ENCODE data around the gene LRP2BP. TPM values are rescaled to one million over a fixed set of nuclear protein-coding genes. Genes with fewer than 3 reads are reported as not detected.

The LRP2BP gene
- total RNA-seq, 1 donor from 2014 or later = 0.64 TPM

DNA sequence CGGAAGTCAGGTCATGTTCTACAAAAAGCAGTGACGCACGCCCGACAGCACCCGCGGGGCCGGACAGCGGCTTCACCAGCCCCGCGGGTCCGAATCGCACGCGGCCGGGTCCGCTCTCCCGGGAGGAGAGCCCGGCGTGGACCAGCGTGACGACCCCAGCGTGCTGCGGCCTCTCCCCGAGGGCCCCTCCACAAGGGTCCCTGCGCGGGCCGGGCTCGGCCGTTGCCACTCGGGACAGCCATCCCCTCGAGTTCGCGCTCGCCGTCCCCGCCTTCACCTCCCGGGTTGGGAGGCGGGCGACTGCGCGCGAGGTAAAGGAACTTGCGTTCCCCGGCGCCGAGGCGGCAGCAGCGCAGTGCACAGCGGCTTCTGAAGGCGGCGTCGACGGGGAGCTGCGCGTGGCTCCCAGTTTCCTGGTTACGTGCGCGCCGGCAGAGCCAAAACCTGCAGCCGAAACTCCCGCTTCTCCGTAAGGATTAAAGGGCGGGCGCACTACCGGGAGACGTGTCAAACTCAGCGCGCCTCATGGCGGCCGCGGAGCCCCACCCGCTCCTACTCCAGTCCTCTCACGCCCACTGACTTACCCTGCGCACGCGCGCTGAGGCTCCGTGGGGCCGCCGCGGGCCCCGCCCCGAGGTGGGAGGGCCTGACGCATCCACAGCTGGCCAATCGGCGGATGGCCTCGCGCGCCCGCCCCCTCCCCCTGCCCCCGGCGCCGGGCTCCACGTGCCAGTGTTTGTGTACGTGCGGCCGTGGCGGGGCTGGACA lies 416 bp upstream of the LRP2BP start:
- peak; percentile 99 for DNase-seq (ENCODE audit: low spot score)

- DNase-seq (ENCODE audit: low spot score) = no peak
Measured at GRCh38 chr4:185394568-185395237, 1.0 kb downstream of the LRP2BP start.

DNA sequence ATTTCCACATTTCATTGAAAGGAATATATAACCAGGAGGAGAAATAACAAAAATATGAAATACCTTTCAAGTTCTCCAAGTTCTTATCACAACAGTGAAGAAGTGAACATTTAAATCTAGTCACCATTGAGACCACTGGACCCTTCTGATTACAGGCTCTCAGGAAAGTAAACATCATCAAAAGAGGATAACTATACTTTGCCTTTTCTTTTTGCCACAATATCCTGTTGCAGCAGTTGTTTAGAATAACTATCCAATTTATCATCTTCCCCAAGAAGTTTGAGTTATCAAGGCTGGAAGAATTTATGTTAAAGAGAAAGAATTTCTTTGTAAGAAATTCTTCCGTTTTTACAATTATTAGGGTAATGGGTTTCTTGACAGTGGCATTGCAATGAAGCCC lies 3.6 kb downstream of the LRP2BP start:
- DNase-seq (ENCODE audit: low spot score) = no peak

GRCh38 chr4:185390941-185391340 lies 4.8 kb downstream of the LRP2BP start:
- no peak for DNase-seq (ENCODE audit: low spot score)

DNA sequence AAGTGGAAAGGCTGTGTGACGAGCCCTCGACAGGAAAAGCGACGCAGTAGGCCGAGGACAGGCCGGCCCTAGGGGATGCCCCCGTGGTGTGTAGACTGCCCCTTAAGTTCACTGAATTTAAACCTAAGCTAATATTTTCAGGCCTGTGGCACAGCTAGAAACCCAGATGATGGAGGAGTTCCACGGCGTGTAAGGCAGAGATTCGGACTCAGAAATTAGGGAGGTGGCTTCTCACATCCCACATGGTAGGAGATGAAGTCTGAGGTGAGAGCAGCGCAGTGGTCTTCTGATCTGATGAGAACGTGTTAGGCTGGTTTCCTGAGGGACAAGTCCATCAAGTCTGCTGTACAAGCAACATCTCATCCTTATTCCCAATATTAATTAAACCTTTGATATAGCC lies 7.8 kb downstream of the LRP2BP start:
- DNase-seq (ENCODE audit: low spot score) = no peak

GRCh38 chr4:185384930-185385331 lies 10.8 kb downstream of the LRP2BP start:
- DNase-seq (ENCODE audit: low spot score) = no peak

GRCh38 chr4:185384061-185384460 lies 11.7 kb downstream of the LRP2BP start:
- DNase-seq (ENCODE audit: low spot score) = no peak

DNA sequence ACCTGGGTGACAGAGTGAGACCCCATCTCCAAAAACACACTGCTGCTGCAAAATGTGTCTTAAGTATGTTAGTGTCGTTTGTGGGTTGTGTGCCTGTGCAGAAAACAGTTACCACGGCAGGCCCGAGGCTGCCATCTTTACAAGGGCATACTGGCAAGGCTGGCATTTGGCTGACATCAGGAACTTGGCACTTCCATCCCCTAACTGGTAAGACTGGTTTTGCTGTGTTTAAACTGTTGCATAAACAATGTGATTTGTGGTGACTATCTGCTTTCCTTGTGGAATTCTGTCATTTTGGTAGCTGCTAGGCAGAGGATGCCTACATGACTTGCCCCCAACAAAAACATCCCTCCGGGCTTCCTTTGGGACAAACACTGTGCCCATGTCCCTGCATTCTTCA lies 12.3 kb downstream of the LRP2BP start:
- DNase-seq (ENCODE audit: low spot score) = no peak

DNA sequence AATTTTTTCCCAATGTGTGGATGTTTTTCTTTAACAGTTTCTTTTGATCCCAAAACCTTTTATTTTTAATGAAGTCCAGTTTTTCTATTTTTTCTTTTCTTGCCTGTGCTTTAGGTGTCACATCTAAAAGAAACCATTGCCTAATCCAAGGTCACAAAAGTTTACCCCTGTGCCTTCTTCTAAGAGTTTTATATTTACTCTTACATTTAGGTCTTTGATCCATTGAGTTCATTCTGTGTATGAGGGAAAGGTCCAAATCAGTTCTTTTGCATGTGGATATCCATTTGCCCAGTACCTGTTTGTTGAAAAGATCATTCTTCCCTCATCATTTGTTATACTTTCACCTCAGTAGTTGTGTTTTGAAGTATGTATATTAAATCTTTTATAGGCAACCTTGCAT lies 13.0 kb downstream of the LRP2BP start:
- DNase-seq (ENCODE audit: low spot score) = no peak

GRCh38 chr4:185381288-185382196 lies 14.2 kb downstream of the LRP2BP start:
- DNase-seq (ENCODE audit: low spot score) = no peak

- DNase-seq (ENCODE audit: low spot score) = no peak
Measured at GRCh38 chr4:185380320-185380719, 15.4 kb downstream of the LRP2BP start.

- no peak for DNase-seq (ENCODE audit: low spot score)
Measured at GRCh38 chr4:185379326-185380295, 16.1 kb downstream of the LRP2BP start.

GRCh38 chr4:185378264-185378663 lies 17.5 kb downstream of the LRP2BP start:
- DNase-seq (ENCODE audit: low spot score) = no peak

DNA sequence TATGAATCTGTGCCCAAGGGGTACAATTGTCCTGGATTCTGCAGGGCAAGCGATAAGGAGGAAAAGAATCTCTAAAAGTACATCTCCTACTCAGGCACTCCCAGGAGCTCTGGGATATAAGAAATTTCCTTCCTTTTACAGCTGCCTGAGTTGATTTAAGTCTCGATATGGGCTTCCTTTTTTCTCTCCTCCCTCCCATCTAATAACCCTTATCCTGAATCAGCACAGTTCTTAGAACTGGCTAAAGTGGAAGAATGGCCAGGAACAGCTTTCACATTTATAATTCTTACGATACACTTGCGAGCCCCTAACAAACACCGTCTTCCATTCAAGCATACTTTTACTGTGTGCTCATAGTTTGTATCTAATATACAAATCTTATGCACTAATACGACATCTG lies 21.2 kb downstream of the LRP2BP start:
- no peak for DNase-seq (ENCODE audit: low spot score)

DNA sequence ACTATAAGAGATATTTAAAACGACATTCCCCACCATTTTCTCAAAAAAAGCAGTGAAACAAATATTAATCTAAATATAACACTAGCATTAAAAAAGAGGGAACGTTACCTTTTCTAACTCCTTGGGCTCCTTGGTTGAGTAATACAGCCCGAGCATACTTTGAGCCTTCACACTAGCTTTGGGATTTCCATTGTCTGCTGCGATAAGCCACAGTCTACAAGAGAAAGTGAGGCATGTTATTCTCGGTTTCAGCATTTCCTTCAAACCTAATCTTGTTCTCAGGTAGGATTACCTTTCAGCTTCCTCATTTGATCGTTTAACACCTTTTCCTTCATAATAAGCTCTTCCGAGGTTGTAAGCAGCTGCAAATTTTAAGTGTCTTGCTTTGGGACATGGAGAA lies 21.7 kb downstream of the LRP2BP start:
- no peak for DNase-seq (ENCODE audit: low spot score)

- DNase-seq (ENCODE audit: low spot score) = no peak
Measured at GRCh38 chr4:185371702-185372101, 24.0 kb downstream of the LRP2BP start.

DNA sequence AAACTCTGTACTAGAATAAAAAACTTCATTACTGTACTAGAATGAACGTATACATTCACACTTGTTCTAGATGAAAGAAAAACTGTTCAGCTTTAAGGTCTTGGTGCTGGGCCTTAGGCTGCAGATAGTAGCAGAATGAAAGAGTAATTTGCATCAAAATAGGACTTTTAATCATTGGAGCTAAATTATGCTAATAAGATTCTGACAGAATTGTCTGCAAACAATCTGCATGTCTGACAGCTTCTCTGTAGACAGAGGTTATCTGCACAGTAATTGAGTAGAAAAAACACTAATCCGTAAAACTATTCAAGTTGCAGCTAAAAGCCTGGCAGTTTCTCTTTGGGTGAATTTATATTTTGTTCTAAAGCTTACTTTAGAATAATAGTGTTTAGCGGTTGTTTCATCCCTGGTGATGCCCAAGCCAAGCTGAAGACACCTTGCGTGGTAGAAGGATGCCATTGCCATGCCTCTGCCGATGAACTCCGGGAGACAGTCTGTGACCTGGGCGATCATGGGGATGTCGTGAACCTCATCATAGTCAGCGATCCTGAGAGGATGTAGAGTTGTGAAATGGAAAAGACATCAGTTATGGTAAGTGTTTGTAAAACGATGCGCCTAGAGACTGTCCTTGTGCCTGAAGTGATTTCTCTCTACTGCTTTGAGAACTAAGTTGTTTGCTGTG lies 25.3 kb downstream of the LRP2BP start:
- DNase-seq (ENCODE audit: low spot score) = no peak

- no peak for DNase-seq (ENCODE audit: low spot score)
Measured at GRCh38 chr4:185369731-185370130, 26.0 kb downstream of the LRP2BP start.

DNA sequence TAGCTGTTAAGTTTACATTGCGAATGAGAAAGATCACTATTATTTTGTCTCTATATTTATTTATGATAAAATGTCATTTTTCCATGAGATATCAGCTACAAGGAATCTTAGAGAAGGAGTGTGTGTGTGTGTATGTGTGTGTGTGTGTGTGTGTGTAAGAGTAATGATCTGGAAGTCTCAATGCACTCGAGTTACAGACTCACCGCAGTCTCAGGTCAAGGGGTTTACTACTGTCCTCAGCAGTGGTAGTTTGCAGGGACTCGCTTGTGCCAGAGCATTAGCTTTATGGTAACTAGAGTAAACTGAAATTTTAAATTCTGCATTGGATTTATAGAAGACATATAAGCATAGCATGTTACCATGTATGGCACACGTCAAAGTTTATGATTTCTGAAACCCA lies 30.8 kb downstream of the LRP2BP start:
- DNase-seq (ENCODE audit: low spot score) = no peak

DNA sequence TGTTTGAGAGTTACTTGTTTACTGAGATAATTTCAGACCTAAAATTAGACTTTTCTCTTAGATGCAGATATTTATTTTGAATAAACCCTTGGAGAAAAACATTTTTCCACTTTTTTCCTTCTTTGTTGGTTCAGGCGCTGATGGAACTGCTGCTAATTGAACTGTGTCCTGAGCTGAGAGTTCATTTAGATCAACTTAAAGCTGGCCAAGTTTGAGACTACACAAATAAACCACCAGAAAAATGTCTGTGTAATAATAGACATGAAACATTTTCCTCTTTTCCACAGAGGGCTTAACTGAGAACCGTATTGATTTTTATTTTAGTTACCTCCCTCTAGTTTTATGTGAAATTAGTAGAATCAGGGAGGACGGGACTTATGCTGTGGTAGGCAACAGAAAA lies 32.5 kb downstream of the LRP2BP start:
- DNase-seq (ENCODE audit: low spot score) = no peak
